HG03159 (cell line): ENCODE measurements around the gene SHD.
"Not testable (repeated sequence)": the region's sequence is repeated elsewhere in the genome, so short reads cannot be mapped to it uniquely, and the experiment has no call there.

Source experiments
- ATAC-seq: cut with Tn5 transposase; IDR thresholded peaks from one replicate; pipeline ENCODE4 v1.9.1; 2021; ENCODE audit warnings: mild to moderate bottlenecking, moderate library complexity; ENCODE audit not compliant: unreplicated experiment

Gene SHD

GRCh38 chr19:4278419-4279266 is at the start of gene SHD:
Gene SHD, plus strand, starts transcription at chr19:4279266. Its CDS starts 798 bp downstream, at chr19:4280064.
- no peak for ATAC-seq

- ATAC-seq, result not testable (repeated sequence)
Measured at GRCh38 chr19:4230237-4230636, 48.8 kb upstream of the SHD start.

DNA sequence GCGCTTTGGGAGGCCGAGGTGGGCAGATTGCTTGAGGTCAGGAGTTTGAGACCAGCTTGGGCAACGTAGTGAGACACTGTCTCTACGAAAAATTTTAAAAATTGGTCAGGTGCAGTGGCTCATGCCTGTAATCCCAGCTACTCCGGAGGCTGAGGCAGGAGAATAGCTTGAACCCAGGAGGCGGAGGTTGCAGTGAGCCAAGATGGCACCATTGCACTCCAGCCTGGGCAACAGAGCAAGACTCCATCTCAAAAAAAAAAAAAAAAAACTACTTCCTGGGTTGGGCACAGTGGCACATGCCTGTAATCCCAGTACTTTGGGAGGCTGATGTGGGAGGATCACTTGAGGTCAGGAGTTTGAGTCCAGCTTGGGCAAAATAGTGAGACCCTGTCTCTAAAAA is 47.5 kb upstream of the SHD start:
- ATAC-seq, result not testable (repeated sequence)

- ATAC-seq, result not testable (repeated sequence)
Measured at GRCh38 chr19:4232139-4232538, 46.9 kb upstream of the SHD start.

DNA sequence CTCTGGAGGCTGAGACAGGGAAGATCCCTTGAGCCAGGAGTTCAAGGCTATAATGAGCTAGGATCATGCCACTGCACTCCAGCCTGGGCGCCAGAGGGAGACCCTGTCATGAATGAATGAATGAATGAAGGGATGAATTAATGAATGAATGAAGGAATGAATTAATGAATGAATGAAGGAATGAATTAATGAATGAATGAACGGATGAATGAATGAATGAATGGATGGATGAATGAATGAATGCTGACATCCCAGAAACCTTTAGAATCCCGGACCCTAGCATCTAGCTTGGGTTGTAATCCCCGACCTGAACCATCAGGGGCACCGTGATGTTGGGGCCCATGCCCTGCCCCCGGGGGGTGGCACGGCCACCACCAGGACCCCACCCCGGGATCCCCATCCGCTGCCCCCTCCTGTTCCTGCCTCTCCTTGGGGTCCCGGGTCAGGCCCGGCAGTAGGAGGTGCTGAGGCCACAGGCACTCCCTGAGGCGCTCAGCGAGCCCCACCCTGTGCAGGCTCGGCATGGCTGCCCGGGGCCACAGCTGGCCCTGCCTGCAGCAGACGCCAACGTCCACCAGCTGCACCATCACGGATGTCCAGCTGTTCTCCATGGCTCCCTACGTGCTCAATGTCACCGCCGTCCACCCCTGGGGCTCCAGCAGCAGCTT is 46.3 kb upstream of the SHD start:
- no peak for ATAC-seq

GRCh38 chr19:4233282-4233853 is 45.7 kb upstream of the SHD start:
- no peak for ATAC-seq

DNA sequence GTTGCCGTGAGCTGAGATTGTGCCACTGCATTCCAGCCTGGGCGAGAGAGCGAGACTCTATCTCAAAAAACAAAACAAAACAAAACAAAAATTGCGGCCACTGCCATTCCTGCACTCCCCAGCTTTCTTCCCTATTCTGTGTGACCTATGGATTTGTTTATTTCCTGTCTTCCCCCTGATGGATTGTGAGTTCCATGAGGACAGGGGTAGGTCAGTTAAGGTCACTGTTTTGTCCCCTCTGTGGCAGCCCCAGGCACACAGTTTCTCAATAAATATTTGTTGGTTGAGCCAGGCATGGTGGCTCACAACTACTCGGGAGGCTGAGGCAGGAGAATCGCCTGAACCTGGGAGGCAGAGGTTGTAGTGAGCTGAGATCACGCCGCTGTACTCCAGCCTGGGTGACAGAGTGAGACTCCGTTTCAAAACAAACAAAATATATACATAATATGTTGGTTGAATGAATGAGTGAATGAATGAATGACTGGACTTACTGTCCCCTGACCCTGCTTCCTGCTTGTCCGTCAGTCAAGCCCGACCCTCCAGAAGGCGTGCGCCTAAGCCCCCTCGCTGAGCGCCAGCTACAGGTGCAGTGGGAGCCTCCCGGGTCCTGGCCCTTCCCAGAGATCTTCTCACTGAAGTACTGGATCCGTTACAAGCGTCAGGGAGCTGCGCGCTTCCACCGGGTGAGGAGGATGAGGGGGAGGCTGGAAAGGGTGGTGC is 44.8 kb upstream of the SHD start:
- no peak for ATAC-seq

DNA sequence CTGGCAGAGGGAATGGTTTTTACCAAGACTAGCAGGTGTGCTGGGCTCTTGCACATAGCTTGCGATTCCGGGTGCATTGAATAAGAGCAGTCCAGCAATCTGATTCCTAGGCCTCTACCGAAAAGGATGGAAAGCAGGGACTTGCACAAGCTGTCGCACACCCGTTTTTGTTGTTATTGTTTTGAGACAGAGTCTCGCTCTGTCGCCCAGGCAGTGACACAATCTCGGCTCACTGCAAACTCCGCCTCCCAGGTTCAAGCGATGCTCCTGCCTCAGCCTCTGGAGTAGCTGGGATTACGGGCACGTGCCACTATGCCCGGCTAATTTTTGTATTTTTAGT is 44.2 kb upstream of the SHD start:
- no peak for ATAC-seq

GRCh38 chr19:4237510-4237909 is 41.6 kb upstream of the SHD start:
- ATAC-seq, result not testable (repeated sequence)

GRCh38 chr19:4238831-4239230 is 40.2 kb upstream of the SHD start:
- ATAC-seq, result no peak

DNA sequence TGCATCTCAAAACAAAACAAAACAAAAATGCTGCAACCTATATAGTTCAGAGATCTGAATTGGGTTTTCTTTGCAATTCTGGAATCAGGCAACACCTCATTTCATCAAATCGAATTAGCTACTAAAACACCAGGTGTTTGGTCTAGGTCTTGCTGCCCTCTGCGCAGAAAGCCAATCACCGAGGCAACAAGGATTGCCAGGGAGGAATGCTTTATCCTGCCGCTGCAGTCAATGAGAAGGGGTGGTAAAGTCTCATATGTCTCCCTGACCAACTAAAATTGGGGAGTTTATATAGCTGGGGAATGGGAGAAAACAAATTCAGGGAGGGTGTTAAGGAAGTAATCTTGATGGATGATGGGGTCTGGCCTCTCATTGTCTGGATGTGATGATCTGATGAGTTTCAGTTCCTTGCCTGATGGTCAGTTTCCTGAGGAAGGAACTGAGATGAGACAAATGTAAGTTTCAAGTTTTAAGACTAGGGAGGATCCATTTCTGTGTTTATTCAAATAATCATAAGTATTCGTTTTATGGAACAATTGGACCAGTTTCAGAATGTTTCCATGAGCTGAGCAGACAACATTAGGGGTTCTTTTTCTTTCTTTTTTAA is 37.1 kb upstream of the SHD start:
- ATAC-seq, result no peak

DNA sequence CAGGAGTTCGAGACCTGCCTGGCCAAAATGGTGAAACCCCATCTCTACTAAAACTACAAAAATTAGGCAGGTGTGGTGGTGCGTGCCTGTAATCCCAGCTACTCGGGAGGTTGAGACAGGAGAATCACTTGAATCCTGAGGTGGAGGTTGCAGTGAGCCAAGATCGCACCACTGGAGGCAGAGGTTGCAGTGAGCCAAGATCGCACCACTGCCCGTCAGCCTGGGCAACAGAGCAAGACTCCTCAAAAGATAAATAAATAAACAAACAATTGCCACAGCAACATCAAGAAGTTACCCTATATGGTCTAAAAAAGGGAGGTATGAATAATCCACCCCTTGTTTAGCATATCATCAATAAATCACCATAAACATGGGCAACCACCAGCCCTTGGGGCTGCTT is 33.1 kb upstream of the SHD start:
- ATAC-seq, result not testable (repeated sequence)

DNA sequence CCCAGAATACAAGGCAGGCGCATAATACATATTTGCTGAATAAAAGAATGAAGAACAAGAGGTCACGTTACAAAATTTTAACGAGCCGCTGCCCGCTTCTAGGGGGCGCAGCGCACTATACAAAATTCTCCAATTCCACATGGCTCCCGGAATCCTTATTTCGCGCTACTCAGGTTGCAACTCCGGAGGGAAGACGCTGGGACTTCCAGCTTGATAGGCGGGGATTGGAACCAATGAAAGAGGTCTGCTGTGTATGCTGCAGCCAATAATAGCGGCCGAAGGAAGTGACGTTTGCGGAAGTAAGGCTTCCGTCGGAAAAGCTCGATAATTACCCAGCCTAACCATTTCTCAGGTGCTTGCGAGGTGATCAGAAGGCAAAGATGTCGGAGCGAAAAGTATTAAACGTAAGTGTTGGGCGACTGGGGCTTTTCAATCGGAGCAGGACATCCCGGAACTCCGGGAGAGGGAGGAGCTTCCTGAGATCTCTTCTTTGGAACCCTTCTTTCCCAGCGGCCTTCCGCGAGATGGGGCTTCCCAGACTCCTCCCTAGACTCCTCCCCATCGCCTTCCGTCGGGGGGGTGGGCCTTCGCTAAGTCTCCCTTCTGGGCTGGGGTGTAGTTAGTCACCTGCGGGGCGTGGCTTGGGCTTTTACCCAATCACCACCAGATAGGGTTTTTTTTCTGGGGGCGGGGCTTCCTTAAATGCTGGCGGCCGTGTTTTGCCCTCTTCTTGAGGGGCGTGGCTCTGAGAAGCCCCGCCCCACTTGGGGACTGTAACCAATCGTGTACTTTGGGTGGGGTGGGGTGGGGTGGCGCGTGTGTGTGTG is 32.1 kb upstream of the SHD start, which contains the start of gene YJU2:
Gene YJU2, plus strand, starts transcription at position 314 of the 827 bp plus-strand sequence. Its CDS starts 67 bp downstream, at position 381.
- peak; percentile 84 for ATAC-seq

- no peak for ATAC-seq
Measured at GRCh38 chr19:4256563-4256962, 22.5 kb upstream of the SHD start.

- ATAC-seq, result no peak
Measured at GRCh38 chr19:4257025-4257424, 22.0 kb upstream of the SHD start.

- no peak for ATAC-seq
Measured at GRCh38 chr19:4258181-4258580, 20.9 kb upstream of the SHD start.

- no peak for ATAC-seq
Measured at GRCh38 chr19:4260613-4261191, 18.4 kb upstream of the SHD start.

DNA sequence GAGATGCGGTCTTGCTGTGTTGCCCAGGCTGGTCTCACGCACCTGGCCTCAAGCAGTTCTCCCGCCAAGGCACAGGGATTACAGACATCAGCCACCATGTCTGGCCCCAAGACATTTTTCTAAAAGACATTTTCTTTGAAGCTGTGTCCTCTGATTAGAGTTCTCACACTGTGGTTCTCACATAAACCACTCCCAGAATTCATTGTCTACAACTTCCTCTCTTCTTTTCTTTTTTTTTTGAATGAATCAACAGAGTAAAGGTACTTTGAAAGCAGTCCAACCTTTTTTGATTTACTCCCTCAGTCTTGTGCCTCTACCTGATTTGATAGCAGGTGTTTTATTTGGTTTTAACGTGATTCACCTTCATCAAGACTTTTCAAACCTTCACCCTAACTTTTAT is 14.3 kb upstream of the SHD start:
- ATAC-seq, result no peak

- no peak for ATAC-seq
Measured at GRCh38 chr19:4266253-4267000, 12.6 kb upstream of the SHD start.
